Calu3 (cell line): Measurements from ENCODE around the gene EIF5AL1. TPM values are rescaled to one million over a fixed set of nuclear protein-coding genes. Genes with fewer than 3 reads are reported as not detected.
"Not testable (repeated sequence)": the region's sequence is repeated elsewhere in the genome, so short reads cannot be mapped to it uniquely, and the experiment has no call there.

Experiments used
- BruUV-seq: library from RNA; stranded (reverse); fragments of 400-500 nt; replicated peaks from 2 replicates; lab custom pipeline; 2021; lab: Mats Ljungman, UMichigan
- CTCF ChIA-PET: fragments of 300-600 bp; sonication (Branson Sonifier 250); formaldehyde crosslinking; loops from one replicate; lab custom pipeline; 2022; ENCODE audit warnings: antibody characterized with exemption; lab: Charles Lee
- DNase-seq: peaks from one replicate; pipeline ENCODE4 v3.0.0; 2022
- H3K27ac Mint-ChIP-seq: one replicate; pipeline ENCODE4 v1.8.0; 2022; ENCODE audit warnings: mixed read lengths; ENCODE audit not compliant: unreplicated experiment
- H3K27me3 Mint-ChIP-seq: one replicate; pipeline ENCODE4 v1.8.0; 2022; ENCODE audit warnings: mixed read lengths; ENCODE audit not compliant: unreplicated experiment
- H3K36me3 Mint-ChIP-seq: one replicate; pipeline ENCODE4 v1.8.0; 2022; ENCODE audit warnings: mild to moderate bottlenecking, moderate library complexity, mixed read lengths; ENCODE audit not compliant: insufficient read depth, unreplicated experiment
- H3K4me1 Mint-ChIP-seq: one replicate; pipeline ENCODE4 v1.8.0; 2022; ENCODE audit warnings: mild to moderate bottlenecking, low read depth, mixed read lengths; ENCODE audit not compliant: unreplicated experiment
- H3K4me3 Mint-ChIP-seq: one replicate; pipeline ENCODE4 v1.8.0; 2022; ENCODE audit warnings: mild to moderate bottlenecking, low read depth, moderate library complexity, mixed read lengths; ENCODE audit not compliant: unreplicated experiment
- H3K9me3 Mint-ChIP-seq: one replicate; pipeline ENCODE4 v1.8.0; 2022; ENCODE audit warnings: low read depth, mixed read lengths; ENCODE audit not compliant: unreplicated experiment
- CTCF ChIP-seq: fragments of 200-600 bp; IDR thresholded peaks from one replicate; pipeline ENCODE4 v1.8.0; 2022; ENCODE audit warnings: antibody characterized with exemption; ENCODE audit not compliant: unreplicated experiment
- intact Hi-C: fragments of 100-400 bp; cut with micrococcal nuclease; formaldehyde crosslinking; loops from one replicate; pipeline ENCODE4 v1.10.0; 2022; ENCODE audit not compliant: unreplicated experiment
- total RNA-seq: library from RNA; stranded (reverse); gene quantifications from 2 replicates; pipeline ENCODE4 v1.2.3, GENCODE V29; 2022

Gene EIF5AL1
- total RNA-seq, 1 experiment from 2014 or later, result 0.19 TPM

GRCh38 chr10:79552143-79552542 lies 39.8 kb downstream of the EIF5AL1 start:
- Mint-ChIP-seq H3K9me3 (no peaks in the 10 kb centered on the region), H3K27ac (no peak overlapping the region), H3K36me3 (no peaks in the 10 kb centered on the region), H3K27me3 (peaks cover 82% of the 10 kb centered on the region), H3K4me1 (no peaks in the 10 kb centered on the region), H3K4me3 (no peak overlapping the region)
- BruUV-seq, result no TSS peak
- CTCF ChIA-PET, result interaction anchor here (0.9 kb wide), 1 partner anchor 8 kb away, joined by 3 read pairs; the partner anchor contains the start of gene SFTPA2
- TF ChIP-seq CTCF, result no peak
- DNase-seq, result no peak
- intact Hi-C loops, result no loop called here

- no peak for DNase-seq
- no TSS peak for BruUV-seq
- Mint-ChIP-seq H3K36me3 (peaks cover 5% of the 10 kb centered on the region), H3K4me3 (no peak overlapping the region), H3K27ac (no peak overlapping the region), H3K4me1 (peaks cover 10% of the 10 kb centered on the region), H3K9me3 (no peaks in the 10 kb centered on the region), H3K27me3 (peaks cover 68% of the 10 kb centered on the region)
- no peak for TF ChIP-seq CTCF
- intact Hi-C loops, result loop anchor here (1.0 kb wide), 1 partner anchor 59 kb away; no protein-coding TSS in a partner anchor
- CTCF ChIA-PET, result interaction anchor here (0.6 kb wide), 1 partner anchor 262 kb away, joined by 3 read pairs; no protein-coding TSS in a partner anchor
Observed at GRCh38 chr10:79555354-79556309, 43.3 kb downstream of the EIF5AL1 start.

- H3K27ac Mint-ChIP-seq, DNase-seq, H3K4me3 Mint-ChIP-seq, H3K36me3 Mint-ChIP-seq, BruUV-seq, H3K9me3 Mint-ChIP-seq, CTCF ChIA-PET: not testable (repeated sequence)
- H3K4me1 Mint-ChIP-seq, result peaks cover 24% of the 10 kb centered on the region
- H3K27me3 Mint-ChIP-seq, result peaks cover 55% of the 10 kb centered on the region
- intact Hi-C loops, result loop anchor here (1.0 kb wide), 1 partner anchor 57 kb away; no protein-coding TSS in a partner anchor
Observed at GRCh38 chr10:79556961-79557360, 44.6 kb downstream of the EIF5AL1 start.

GRCh38 chr10:79559726-79560125 lies 47.4 kb downstream of the EIF5AL1 start:
- no peak overlapping the region for H3K27ac Mint-ChIP-seq
- no peaks in the 10 kb centered on the region for H3K9me3 Mint-ChIP-seq
- intact Hi-C loops, result loop anchor here (2.0 kb wide), 1 partner anchor 369 kb away; no protein-coding TSS in a partner anchor
- peaks cover 32% of the 10 kb centered on the region for H3K4me1 Mint-ChIP-seq
- CTCF ChIA-PET, result interaction anchor here (0.6 to 2.0 kb wide), 3 partner anchors 8 to 1892 kb away, joined by 3 to 9 read pairs (median 3); no protein-coding TSS in a partner anchor
- BruUV-seq, result no TSS peak
- H3K4me3 Mint-ChIP-seq, result no peak overlapping the region
- peak; percentile 23 for DNase-seq
- H3K27me3 Mint-ChIP-seq, result peaks cover 44% of the 10 kb centered on the region
- peaks cover 10% of the 10 kb centered on the region for H3K36me3 Mint-ChIP-seq
- TF ChIP-seq CTCF, result no peak
